Measurements from ENCODE around the gene FKBP10. TPM values are rescaled to one million over a fixed set of nuclear protein-coding genes. Genes with fewer than 3 reads are reported as not detected.

FKBP10 gene
- total and polyA plus RNA-seq, 4 donors = 0.71 to 17.6 (median 5.6) TPM

DNA sequence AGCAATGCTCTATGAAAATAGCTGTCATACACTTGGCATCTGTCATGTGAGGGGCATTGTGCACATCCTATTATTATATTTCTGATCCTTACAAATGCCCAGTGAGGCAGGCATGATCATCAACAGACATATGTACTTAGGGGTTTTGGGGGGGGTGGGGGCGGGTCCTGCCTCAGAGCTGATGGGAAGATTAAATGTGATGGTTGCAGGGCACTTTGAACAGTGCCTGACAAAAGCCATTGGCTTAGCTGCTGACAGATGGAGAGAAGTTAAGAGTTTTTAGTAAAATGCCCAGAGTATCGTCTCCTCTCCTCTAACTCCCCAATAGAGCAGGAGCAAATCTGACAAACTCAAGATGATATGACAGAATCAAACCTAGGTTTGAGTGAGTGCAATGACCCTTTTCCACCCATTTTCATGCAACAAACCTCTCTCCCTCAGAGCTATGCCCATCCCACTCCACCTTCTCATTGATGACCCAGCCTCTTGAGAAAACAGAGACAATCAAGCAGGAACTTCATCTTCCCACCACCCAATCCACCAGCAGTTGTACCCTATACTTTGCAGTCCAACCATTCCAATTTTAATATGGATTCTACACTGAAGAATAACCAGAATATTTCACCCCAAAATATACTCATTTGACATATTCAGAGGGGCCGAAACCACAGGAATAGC is 47.6 kb downstream of the FKBP10 start:
- TF ChIP-seq ATF3 (IDR thresholded peaks at IDR 0.05) (no peak), SP1 (IDR thresholded peaks at IDR 0.05) (no peak), FOXA1 (IDR thresholded peaks at IDR 0.05) (no peak), YY1 (IDR thresholded peaks at IDR 0.05) (no peak), HNF4A (conservative IDR thresholded peaks at IDR 0.05) (no peak), FOXA2 (IDR thresholded peaks at IDR 0.05) (no peak), HNF4G (IDR thresholded peaks at IDR 0.05) (no peak), REST (IDR thresholded peaks at IDR 0.05) (no peak), TAF1 (conservative IDR thresholded peaks at IDR 0.05) (no peak), EGR1 (IDR thresholded peaks at IDR 0.05; ENCODE audit: low read depth in 2 of 2) (no peak), JUND (IDR thresholded peaks at IDR 0.05) (no peak), RAD21 (IDR thresholded peaks at IDR 0.05) (no peak), ZBTB33 (IDR thresholded peaks at IDR 0.05) (no peak), GABPA (IDR thresholded peaks at IDR 0.05 in 1 of 2, conservative IDR thresholded peaks at IDR 0.05 in 1 of 2) (no peak)
- TF ChIP-seq, protein P1, sequence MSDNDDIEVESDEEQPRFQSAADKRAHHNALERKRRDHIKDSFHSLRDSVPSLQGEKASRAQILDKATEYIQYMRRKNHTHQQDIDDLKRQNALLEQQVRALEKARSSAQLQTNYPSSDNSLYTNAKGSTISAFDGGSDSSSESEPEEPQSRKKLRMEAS (IDR thresholded peaks at IDR 0.05) = no peak
- H3K27ac ChIP-seq (ENCODE audit: low read depth in 1 of 2, low read length in 2 of 2) = no peak overlapping the region
- peaks cover 7 to 23% (median 15%) of the 10 kb centered on the region in 4 donors for H3K4me1 ChIP-seq (ENCODE audit: control insufficient read depth in 4 of 4, insufficient read depth in 4 of 4, low read length in 3 of 4)
- no peaks in the 10 kb centered on the region for H3K27me3 ChIP-seq (ENCODE audit: control insufficient read depth in 4 of 4, insufficient read depth in 4 of 4, low read length in 3 of 4)
- H3K9ac ChIP-seq (ENCODE audit: low read depth in 1 of 2, low read length in 2 of 2) = no peak overlapping the region
- H3K4me3 ChIP-seq (ENCODE audit: low read depth in 1 of 3, low read length in 3 of 3) = no peak overlapping the region
- H3K9me3 ChIP-seq (ENCODE audit: control insufficient read depth in 4 of 4, low read length in 3 of 4) = no peaks in the 10 kb centered on the region
- 87% methylated on average over 3 of the region's 3 CpGs for WGBS
- no peak for DNase-seq (ENCODE audit: low spot score)
- no peaks in the 10 kb centered on the region for H3K36me3 ChIP-seq (ENCODE audit: control insufficient read depth in 4 of 4, insufficient read depth in 3 of 4, low read depth in 1 of 4, low read length in 3 of 4)

- DNase-seq (ENCODE audit: low spot score) = no peak
- no peak overlapping the region for H3K9ac ChIP-seq (ENCODE audit: low read depth in 1 of 2, low read length in 2 of 2)
- H3K4me3 ChIP-seq (ENCODE audit: low read depth in 1 of 3, low read length in 3 of 3) = no peak overlapping the region
- H3K9me3 ChIP-seq (ENCODE audit: control insufficient read depth in 4 of 4, low read length in 3 of 4) = no peaks in the 10 kb centered on the region
- H3K27ac ChIP-seq (ENCODE audit: low read depth in 1 of 2, low read length in 2 of 2) = no peak overlapping the region
- peaks cover 1 to 9% (median 7%) of the 10 kb centered on the region in 4 donors for H3K36me3 ChIP-seq (ENCODE audit: control insufficient read depth in 4 of 4, insufficient read depth in 3 of 4, low read depth in 1 of 4, low read length in 3 of 4)
- H3K4me1 ChIP-seq (ENCODE audit: control insufficient read depth in 4 of 4, insufficient read depth in 4 of 4, low read length in 3 of 4) = peaks cover 7 to 25% (median 16%) of the 10 kb centered on the region in 4 donors
- WGBS = 75% methylated on average over 18 of the region's 18 CpGs
- TF ChIP-seq JUND (IDR thresholded peaks at IDR 0.05) (no peak), EGR1 (IDR thresholded peaks at IDR 0.05; ENCODE audit: low read depth in 2 of 2) (no peak), HNF4A (conservative IDR thresholded peaks at IDR 0.05) (no peak)
- no peaks in the 10 kb centered on the region for H3K27me3 ChIP-seq (ENCODE audit: control insufficient read depth in 4 of 4, insufficient read depth in 4 of 4, low read length in 3 of 4)
These were observed 50.5 kb downstream of the FKBP10 start for GRCh38 chr17:41863074-41863848.
